Testis (tissue), 3 donors: ENCODE results near the gene ADGRD1. TPM values are rescaled to one million over a fixed set of nuclear protein-coding genes. Genes with fewer than 3 reads are reported as not detected.
A peak's percentile ranks its signal among the peaks of the same experiment; 100 is the strongest.

Experiments used
- DNase-seq: peaks from one replicate; pipeline ENCODE4 v3.0.0-alpha.2; 2019
- H3K27ac ChIP-seq, 2 donors: fragments of 200-600 bp; sonication (generic); one replicate each; pipeline ENCODE4 v1.5.1; 2019
- H3K27me3 ChIP-seq: fragments of 200-600 bp; sonication (generic); one replicate; pipeline ENCODE4 v1.5.1; 2019
- H3K36me3 ChIP-seq: fragments of 200-600 bp; sonication (generic); one replicate; pipeline ENCODE4 v1.5.1; 2017; ENCODE audit warnings: low read depth; ENCODE audit errors: missing control alignments
- H3K4me1 ChIP-seq: fragments of 200-600 bp; sonication (generic); one replicate; pipeline ENCODE4 v1.5.1; 2019
- H3K4me3 ChIP-seq, 2 donors: fragments of 200-600 bp; sonication (generic); one replicate each; pipeline ENCODE4 v1.5.1; 2017 to 2019
- H3K9me3 ChIP-seq: fragments of 200-600 bp; sonication (generic); one replicate; pipeline ENCODE4 v1.5.1; 2017
- CTCF ChIP-seq, 3 experiments: fragments of 450-650 bp in 2 of 3; fragments of 200-600 bp in 1 of 3; sonication (generic) in 1 of 3; IDR thresholded peaks; one replicate each; pipeline ENCODE4 v1.5.1; 2016 to 2019; ENCODE audit warnings: antibody characterized with exemption in 3 of 3, mild to moderate bottlenecking in 2 of 3, moderate library complexity in 1 of 3
- POLR2A ChIP-seq: fragments of 450-650 bp; IDR thresholded peaks from one replicate; pipeline ENCODE4 v1.6.1; 2017; ENCODE audit warnings: antibody characterized with exemption, mild to moderate bottlenecking, moderate library complexity
- WGBS, 2 donors: methylation state at CpG; one replicate each; pipeline ENCODE4 v1.1.5; 2018; 5-methylcytosine and 5-hydroxymethylcytosine counted together
- intact Hi-C: fragments of 100-400 bp; cut with DNase I; formaldehyde crosslinking; loops from one replicate; pipeline ENCODE4 v1.15.1; 2023; ENCODE audit warnings: low total_unique reads
- polyA plus RNA-seq: library from polyadenylated mRNA; stranded (reverse); fragments of 350-450 nt; fragmentation: Illumina TruSeq; extraction: RNeasy Lipid Tissue Mini Kit (QIAGEN cat#74804); gene quantifications from one replicate; pipeline ENCODE4 v1.2.3, GENCODE V29; 2014; ENCODE audit warnings: low read depth, low replicate concordance; ENCODE audit not compliant: insufficient read depth
- total RNA-seq, 2 donors: library from RNA; depleted of rRNA; stranded (reverse); fragments of >200 nt; gene quantifications; one replicate each; pipeline ENCODE4 v1.2.3, GENCODE V29; 2016

ADGRD1 gene
- total and polyA plus RNA-seq, 3 donors from 2014 or later = 27.2 to 43.2 (median 42.8) TPM

DNA sequence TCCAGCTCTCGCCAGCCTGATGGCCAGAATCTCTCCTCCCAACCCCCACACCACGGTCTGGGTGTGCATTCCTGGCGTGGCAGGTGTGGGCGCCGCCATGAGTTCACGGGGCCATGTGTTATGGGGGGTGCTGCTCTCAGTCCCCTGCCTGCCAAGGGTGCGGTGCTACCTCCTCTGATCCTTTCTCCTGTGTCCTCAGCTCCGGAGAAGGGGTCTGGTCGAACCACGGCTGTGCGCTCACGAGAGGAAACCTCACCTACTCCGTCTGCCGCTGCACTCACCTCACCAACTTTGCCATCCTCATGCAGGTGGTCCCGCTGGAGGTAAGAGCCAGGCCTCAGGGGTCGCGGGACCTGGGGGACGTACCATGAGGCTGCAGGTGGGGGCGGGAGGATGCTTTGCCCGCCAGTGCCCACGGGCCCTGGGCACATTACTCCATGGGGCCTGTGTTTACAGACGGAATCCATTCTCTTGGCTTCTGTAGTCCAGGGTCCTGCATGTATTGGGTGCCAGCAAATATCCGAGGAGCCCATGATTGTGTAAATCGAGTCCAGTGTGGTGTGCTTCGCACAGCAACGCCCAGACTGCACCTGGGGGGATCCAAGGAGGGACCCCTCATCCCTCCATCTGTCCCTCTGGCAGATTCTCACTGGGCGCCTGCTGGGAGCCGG is 130.8 kb downstream of the ADGRD1 start:
- peak; percentile 8 for DNase-seq
- Histone ChIP-seq H3K27ac (no peak overlapping the region), H3K9me3 (no peaks in the 10 kb centered on the region), H3K4me3 (no peak overlapping the region), H3K27me3 (no peaks in the 10 kb centered on the region), H3K36me3 (no peaks in the 10 kb centered on the region), H3K4me1 (no peaks in the 10 kb centered on the region)
- intact Hi-C loops = no loop called here
- 89 to 92% methylated on average over 21 to 28 of the region's 28 CpGs for WGBS, 2 donors
- TF ChIP-seq CTCF (IDR thresholded peaks at IDR 0.05) (no peak), POLR2A (no peak)

DNA sequence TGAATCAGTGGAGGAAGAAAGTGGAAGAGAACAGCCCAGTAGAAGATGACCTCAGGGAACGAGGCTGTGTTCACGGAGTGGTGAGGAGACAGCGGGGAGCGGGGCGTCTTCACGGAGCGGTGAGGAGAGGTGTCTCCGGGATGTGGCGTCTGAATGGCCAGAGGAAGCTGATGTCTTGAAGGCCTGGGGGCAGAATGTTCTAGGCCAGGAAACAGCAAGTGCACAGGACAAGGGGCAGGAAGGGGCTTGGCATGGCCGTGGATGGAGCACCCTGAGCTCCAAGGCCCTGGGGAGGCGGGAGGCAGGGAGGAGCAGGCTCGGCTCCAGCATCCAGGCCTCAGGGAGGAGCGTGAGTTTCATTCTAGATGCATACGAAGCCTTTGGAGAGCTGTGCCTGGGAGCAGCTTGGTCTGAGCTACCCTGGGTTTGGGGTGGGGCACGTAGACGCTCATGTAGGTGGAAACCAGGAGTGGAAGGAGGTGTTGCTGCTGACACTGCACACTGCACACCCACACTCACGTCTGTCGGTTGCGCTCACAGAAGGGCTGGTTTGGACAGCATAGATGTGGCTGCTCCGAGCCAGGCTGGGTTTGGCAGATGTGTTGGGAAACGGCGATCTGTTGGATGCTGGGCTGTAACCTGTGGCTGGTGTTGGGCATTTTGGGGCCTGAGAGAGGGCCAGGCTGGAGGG is 131.6 kb downstream of the ADGRD1 start:
- H3K27ac ChIP-seq = no peak overlapping the region
- intact Hi-C loops = no loop called here
- DNase-seq = peak; percentile 9
- TF ChIP-seq POLR2A = no peak
- TF ChIP-seq CTCF (IDR thresholded peaks at IDR 0.05) = no peak
- H3K4me3 ChIP-seq = no peak overlapping the region
- H3K9me3 ChIP-seq = no peaks in the 10 kb centered on the region
- 81 to 82% methylated on average over 20 to 22 of the region's 22 CpGs for WGBS, 2 donors
- H3K4me1 ChIP-seq = no peaks in the 10 kb centered on the region
- H3K27me3 ChIP-seq = no peaks in the 10 kb centered on the region
- no peaks in the 10 kb centered on the region for H3K36me3 ChIP-seq

DNA sequence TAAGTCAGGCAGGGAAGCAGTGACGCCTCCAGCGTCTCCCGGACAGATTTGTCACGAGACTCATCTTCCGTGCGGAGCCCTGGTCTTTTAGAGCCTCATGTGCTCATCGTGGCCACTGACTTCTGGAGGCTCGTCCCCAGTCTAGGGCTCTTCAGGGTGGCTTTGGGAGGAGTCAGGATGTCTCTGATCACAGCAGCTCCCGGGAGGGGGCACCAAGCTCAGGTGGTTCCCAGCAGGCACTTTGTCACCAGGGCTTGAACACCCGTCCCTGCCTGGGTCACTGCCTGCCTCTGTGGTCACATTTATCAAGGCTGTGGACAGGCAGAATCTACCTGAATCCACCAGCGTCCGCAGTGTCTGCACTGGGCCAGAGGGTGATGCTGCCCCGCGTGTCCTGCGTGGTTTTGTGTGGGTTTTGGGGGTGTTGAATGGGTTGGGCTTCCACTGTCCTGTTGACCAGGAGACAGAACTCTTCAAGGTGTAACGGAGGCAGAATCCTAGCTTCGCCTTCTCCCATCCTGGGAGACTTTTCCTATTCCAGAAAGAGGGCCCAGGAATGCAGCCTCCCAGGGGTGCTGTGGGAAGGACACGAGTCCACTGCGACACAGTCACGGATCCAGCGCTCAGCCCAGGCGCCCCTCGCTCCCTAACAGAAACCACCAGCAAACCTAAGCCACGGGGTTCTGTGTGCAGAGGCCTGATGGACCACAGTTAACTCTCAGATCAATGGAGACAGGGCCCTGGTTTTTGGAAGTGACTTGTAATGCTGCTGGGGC is 132.3 kb downstream of the ADGRD1 start:
- Histone ChIP-seq H3K9me3 (no peaks in the 10 kb centered on the region), H3K4me1 (peaks cover 3% of the 10 kb centered on the region), H3K27me3 (no peaks in the 10 kb centered on the region), H3K4me3 (no peak overlapping the region), H3K27ac (no peak overlapping the region), H3K36me3 (no peaks in the 10 kb centered on the region)
- intact Hi-C loops = no loop called here
- WGBS, 2 donors = 91 to 95% methylated on average over 13 to 24 of the region's 24 CpGs
- TF ChIP-seq CTCF (IDR thresholded peaks at IDR 0.05) (no peak), POLR2A (no peak)
- peak; percentile 10 for DNase-seq

DNA sequence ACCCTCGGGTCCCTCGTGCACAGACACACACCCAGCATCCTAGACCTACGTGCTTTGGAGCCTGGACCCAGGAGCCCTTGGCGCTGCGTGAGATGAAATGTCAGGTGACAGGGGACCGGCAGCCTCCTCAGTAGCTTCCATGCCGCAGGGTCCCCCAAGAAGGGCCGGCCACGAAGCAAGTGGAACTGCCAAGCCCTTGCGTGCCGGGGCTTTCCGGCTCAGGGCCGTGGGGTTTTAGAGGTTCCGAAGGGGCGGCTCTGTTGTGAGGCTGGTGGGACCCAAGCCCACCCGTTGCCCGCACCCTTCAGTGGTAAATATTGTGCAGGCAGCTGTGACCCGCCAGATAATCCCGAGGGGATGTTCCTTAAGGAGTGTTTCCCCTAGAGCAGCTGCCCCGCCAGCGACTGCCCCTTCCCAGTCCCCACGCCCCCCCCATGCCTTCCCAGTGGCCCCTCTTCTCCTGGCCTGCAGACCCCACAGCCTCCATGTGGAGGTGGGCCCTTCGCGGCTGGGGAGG is 133.7 kb downstream of the ADGRD1 start:
- intact Hi-C loops = no loop called here
- no peak overlapping the region for H3K27ac ChIP-seq
- no peaks in the 10 kb centered on the region for H3K9me3 ChIP-seq
- H3K4me3 ChIP-seq = no peak overlapping the region
- TF ChIP-seq CTCF (IDR thresholded peaks at IDR 0.05) (no peak), POLR2A (no peak)
- H3K27me3 ChIP-seq = no peaks in the 10 kb centered on the region
- peaks cover 3% of the 10 kb centered on the region for H3K4me1 ChIP-seq
- no peak for DNase-seq
- WGBS, 2 donors = 75 to 81% methylated on average over 7 to 24 of the region's 24 CpGs
- H3K36me3 ChIP-seq = no peaks in the 10 kb centered on the region
